Astrocyte of the spinal cord (primary cell): ENCODE measurements around the gene PEPD.
"Not testable (repeated sequence)": the region's sequence is repeated elsewhere in the genome, so short reads cannot be mapped to it uniquely, and the experiment has no call there.

Source experiments
- DNase-seq: peaks from one replicate; pipeline ENCODE4 v3.0.0; 2011; ENCODE audit warnings: low read depth, low spot score
- H3K4me3 ChIP-seq: 2 replicates; pipeline ENCODE4 v1.5.1; 2011; ENCODE audit warnings: low read depth, mild to moderate bottlenecking, low read length, moderate library complexity
- in situ Hi-C: cut with HindIII; loops from 2 replicates; pipeline ENCODE4 v1.10.0; 2017; ENCODE audit warnings: low sequenced_read_pairs
- TF ChIP-seq, protein P1 (sequence below): IDR thresholded peaks from 2 replicates; pipeline ENCODE4 v1.5.1; 2012; ENCODE audit warnings: low read depth, mild to moderate bottlenecking, low read length, inconsistent platforms

The PEPD gene

DNA sequence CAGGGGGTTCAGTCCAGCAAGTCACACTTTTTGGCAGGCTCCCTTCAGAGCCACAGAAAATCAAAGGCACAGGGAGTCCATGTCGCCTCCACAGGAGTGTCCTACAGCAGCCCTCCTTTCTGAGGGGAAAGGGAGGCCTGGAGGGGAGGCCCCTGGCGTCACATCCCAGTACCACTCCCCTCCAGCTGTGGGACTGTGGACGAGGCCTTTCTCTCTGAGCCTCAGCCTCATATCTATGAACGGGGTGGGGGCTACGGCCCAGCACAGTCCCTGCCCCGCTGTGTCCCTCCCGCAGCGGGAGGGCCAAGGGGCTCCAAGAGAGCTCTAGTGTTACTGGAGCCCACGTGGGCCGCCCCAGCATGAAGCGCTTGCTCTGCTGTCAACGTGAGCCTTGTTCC lies 23.8 kb downstream of the PEPD start:
- no peak overlapping the region for H3K4me3 ChIP-seq
- no peak for DNase-seq
- in situ Hi-C loops = no loop called here
- TF ChIP-seq, protein P1, sequence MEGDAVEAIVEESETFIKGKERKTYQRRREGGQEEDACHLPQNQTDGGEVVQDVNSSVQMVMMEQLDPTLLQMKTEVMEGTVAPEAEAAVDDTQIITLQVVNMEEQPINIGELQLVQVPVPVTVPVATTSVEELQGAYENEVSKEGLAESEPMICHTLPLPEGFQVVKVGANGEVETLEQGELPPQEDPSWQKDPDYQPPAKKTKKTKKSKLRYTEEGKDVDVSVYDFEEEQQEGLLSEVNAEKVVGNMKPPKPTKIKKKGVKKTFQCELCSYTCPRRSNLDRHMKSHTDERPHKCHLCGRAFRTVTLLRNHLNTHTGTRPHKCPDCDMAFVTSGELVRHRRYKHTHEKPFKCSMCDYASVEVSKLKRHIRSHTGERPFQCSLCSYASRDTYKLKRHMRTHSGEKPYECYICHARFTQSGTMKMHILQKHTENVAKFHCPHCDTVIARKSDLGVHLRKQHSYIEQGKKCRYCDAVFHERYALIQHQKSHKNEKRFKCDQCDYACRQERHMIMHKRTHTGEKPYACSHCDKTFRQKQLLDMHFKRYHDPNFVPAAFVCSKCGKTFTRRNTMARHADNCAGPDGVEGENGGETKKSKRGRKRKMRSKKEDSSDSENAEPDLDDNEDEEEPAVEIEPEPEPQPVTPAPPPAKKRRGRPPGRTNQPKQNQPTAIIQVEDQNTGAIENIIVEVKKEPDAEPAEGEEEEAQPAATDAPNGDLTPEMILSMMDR = no peak

DNA sequence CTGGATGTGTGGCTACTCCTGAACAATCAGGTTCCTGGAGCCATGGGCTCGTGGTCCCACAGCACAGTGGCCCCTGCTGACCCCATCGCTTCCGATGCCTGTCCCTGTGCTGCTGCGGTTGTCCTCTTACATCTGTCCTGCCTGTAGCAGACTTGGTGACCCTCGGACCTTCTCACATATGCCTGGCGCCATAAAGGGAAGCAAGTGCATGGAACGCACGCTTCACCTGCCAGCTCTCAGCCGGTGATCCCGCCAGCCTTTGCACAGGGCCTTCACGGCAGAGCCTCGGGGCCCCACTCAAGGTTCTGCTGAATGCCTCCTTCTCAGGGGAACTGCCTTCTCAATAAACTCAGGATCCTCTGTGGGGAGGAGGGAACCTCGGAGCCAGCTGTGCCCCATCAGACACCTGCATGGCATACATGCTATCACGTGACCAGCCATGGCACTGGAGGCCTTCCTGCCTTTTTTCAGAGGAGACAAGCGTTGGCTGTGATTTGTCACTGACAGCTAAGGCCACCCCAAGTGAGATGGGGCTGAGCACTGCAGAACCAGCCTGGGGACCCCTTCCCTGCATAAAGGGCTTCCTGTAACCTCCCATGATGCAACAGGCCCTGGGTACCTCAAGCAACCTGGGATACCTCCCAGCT lies 24.3 kb downstream of the PEPD start:
- in situ Hi-C loops = no loop called here
- TF ChIP-seq, protein P1 = no peak
- no peak overlapping the region for H3K4me3 ChIP-seq
- DNase-seq = no peak

DNA sequence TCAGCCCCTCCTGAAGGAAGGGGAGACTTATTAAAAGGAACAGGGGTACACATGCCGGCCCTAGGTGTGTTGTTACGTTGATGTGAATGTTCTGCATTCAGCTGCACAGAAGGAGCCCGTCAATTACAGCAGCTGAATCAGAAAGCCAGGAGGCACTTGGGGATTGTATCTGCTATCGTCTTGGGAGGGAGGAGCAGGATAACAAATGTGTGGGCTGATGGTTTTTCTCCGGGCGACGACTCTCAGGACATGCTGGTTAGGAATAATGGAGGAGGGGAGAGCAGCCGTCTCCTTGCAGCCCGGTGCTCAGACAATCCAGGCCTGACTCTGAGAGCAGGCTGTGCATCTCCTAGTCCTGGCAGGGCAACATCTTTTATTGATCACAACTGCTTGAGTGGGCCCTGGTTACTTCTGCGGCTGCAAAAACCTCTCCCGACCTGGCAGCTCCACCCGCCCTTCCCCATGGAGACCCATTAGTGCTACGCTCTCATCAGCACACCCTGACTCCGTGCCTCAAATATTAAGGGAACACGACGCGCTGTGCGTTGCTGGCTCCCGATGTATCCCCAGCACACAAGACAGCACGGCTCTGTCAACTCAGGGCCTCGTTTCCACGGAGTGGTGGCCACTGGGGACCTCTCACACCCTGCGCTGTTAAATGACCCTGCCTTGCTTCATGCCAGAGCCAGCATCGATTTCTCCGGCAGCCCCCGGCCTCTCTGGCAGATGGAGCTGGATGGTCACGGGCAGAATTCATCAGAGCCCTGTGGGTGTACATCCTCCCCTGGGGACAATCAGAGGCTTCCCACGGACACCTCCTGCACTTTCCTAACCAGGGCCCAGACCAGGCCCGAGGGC lies 25.3 kb downstream of the PEPD start:
- no peak overlapping the region for H3K4me3 ChIP-seq
- DNase-seq = no peak
- in situ Hi-C loops = no loop called here
- TF ChIP-seq, protein P1 = no peak

DNA sequence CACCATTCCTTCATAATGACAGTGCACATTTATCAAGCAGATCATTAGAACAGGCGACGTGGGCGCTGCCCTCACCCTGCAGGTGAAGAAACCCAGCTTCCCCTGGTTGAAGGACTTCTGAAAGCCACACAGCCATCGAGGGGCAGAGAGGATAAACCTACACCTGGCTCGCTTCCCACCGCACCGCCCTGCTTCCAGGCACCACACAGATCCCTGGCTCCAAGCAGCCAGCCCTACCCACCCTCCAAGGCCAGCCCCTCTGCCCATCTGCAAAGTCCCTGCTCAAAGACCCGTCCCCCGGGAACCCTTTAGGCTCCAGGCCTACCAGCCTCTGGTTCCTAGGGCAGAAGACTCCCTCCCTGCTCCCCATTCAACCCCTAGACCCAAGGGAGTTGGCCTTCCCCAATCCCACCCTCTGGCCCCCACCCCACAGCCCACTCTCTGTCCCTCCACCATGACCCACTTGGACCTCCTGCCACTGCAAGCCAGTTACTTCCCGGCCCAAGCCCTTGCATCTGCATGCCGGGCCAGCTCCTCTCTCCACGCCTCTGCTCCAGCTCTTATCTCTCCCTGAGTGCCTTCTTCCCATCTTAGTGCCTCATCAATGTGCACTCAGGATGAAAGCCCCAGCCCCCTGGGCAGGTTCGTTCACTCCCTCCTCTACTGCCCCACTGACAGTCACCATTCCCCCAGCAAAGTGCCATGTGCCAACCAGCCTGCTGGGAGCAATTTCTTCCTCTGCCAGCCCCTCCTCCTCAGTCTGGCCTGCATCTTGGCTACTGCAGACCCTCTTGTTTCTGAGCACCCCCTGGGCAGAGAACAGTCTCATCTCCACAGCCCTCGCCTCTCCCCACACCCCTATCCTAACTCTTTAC lies 28.0 kb downstream of the PEPD start:
- in situ Hi-C loops = no loop called here
- no peak overlapping the region for H3K4me3 ChIP-seq
- TF ChIP-seq, protein P1 = no peak
- no peak for DNase-seq

DNA sequence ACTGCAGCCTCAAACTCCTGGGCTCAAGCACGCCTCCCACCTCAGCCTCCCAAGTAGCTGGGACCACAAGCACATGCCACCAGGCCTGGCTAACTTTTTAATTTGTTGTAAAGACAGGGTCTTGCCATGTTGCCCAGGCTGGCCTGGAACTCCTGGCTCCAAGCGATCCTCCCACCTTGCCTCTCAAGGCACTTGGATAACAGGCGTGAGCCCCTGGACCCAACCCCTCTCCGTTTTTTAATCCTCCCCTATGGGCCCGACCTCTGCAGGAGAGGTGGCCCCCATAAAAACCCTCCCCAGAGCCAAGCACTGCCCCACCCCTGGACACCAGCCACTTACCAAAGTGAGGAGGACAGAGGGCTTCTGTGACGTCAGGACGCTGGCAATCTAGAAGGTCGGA lies 28.6 kb downstream of the PEPD start:
- in situ Hi-C loops = no loop called here

DNA sequence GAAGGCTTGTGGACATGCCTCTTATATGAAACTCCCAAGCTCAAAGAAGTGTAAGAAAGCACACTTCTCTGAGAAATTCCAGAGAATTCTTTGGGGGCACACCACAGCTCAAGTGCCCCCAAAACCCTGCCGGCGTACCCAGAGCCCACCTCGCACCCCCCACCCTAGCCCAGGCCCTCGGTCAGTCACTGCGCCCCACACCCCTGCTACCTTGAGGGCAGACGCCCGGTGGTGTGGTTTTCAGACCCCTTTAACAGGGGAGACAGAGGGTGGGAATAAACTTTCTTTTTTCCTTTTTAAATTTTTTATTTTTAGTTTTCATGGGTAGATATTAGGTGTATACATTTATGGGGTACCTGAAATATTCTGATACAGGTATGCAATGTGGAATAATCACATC lies 29.5 kb downstream of the PEPD start:
- no peak overlapping the region for H3K4me3 ChIP-seq
- TF ChIP-seq, protein P1 = no peak
- no peak for DNase-seq
- in situ Hi-C loops = no loop called here

More for the DNA sequence above, 28.6 kb downstream of the PEPD start:
- no peak overlapping the region for H3K4me3 ChIP-seq
- TF ChIP-seq, protein P1 = no peak
- DNase-seq = no peak

DNA sequence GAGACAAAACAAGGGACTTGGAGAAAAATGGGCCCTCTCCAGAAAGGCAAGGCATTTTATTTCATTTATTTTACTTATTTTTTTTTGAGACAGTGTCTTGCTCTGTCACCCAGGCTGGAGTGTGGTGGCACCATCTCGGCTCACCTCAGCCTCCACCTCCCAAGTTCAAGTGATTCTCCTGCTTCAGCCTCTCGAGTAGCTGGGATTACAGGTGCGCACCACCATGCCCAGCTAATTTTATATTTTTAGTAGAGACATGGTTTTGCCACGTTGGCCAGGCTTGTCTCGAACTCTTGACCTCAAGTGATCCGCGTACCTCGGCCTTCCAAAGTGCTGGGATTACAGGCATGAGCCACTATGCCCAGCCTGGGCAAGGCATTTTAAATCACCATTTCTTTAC lies 31.0 kb downstream of the PEPD start:
- DNase-seq, H3K4me3 ChIP-seq, in situ Hi-C loops: not testable (repeated sequence)
